GM23338 (cell line): ENCODE results near the gene ZBTB24. TPM values are rescaled to one million over a fixed set of nuclear protein-coding genes. Genes with fewer than 3 reads are reported as not detected.

ENCODE experiments used
- ATAC-seq: fragments of 200-7000 bp; cut with Tn5 transposase; 3 replicates; pipeline ENCODE4 v1.9.1; 2020
- DNase-seq: peaks from one replicate; pipeline ENCODE4 v3.0.0-alpha.2; 2015; ENCODE audit warnings: low spot score
- H2AFZ ChIP-seq: fragments of 200-600 bp; sonication (generic); 2 replicates; pipeline ENCODE4 v1.8.0; 2016; ENCODE audit warnings: antibody characterized with exemption, mild to moderate bottlenecking, moderate library complexity
- H3F3A ChIP-seq: fragments of 200-600 bp; sonication (generic); replicated peaks from 2 replicates; pipeline ENCODE4 v1.8.0; 2017; ENCODE audit warnings: antibody characterized with exemption, mixed run types, low read depth
- H3K27ac ChIP-seq: fragments of 200-600 bp; sonication (generic); 2 replicates; pipeline ENCODE4 v1.6.1; 2016; ENCODE audit warnings: low read depth
- H3K27me3 ChIP-seq: fragments of 200-600 bp; sonication (generic); 2 replicates; pipeline ENCODE4 v1.8.0; 2016; ENCODE audit warnings: mild to moderate bottlenecking, mixed run types, moderate library complexity; ENCODE audit not compliant: insufficient read depth
- H3K36me3 ChIP-seq: fragments of 200-600 bp; sonication (generic); 2 replicates; pipeline ENCODE4 v1.8.0; 2016; ENCODE audit warnings: mild to moderate bottlenecking; ENCODE audit not compliant: insufficient read depth
- H3K4me1 ChIP-seq: fragments of 200-600 bp; sonication (generic); 2 replicates; pipeline ENCODE4 v1.8.0; 2016; ENCODE audit warnings: mild to moderate bottlenecking, moderate library complexity; ENCODE audit not compliant: insufficient read depth
- H3K4me2 ChIP-seq: fragments of 200-600 bp; sonication (generic); 2 replicates; pipeline ENCODE4 v1.7.1; 2017; ENCODE audit warnings: mixed run types
- H3K4me3 ChIP-seq: fragments of 200-600 bp; sonication (generic); 2 replicates; pipeline ENCODE4 v1.6.1; 2016; ENCODE audit warnings: mixed run types
- H3K79me2 ChIP-seq: fragments of 200-600 bp; sonication (generic); replicated peaks from 2 replicates; pipeline ENCODE4 v1.8.0; 2017; ENCODE audit warnings: mild to moderate bottlenecking; ENCODE audit not compliant: insufficient read depth
- H3K9me2 ChIP-seq: fragments of 200-600 bp; sonication (generic); 2 replicates; pipeline ENCODE4 v1.8.0; 2017; ENCODE audit not compliant: insufficient read depth
- H4K20me1 ChIP-seq: fragments of 200-600 bp; sonication (generic); replicated peaks from 2 replicates; pipeline ENCODE4 v1.8.0; 2017; ENCODE audit warnings: mild to moderate bottlenecking; ENCODE audit not compliant: insufficient read depth
- H3K27ac Mint-ChIP-seq: 2 replicates; pipeline ENCODE4 v1.8.0; 2020; ENCODE audit warnings: inconsistent platforms, mild to moderate bottlenecking, moderate library complexity, mixed read lengths
- H3K27me3 Mint-ChIP-seq: 3 replicates; pipeline ENCODE4 v1.8.0; 2022; ENCODE audit warnings: low read depth, mild to moderate bottlenecking, moderate library complexity, mixed read lengths, inconsistent platforms; ENCODE audit not compliant: insufficient read depth, poor library complexity
- H3K36me3 Mint-ChIP-seq: 3 replicates; pipeline ENCODE4 v1.8.0; 2021; ENCODE audit warnings: low read depth, mild to moderate bottlenecking, inconsistent platforms, moderate library complexity, mixed read lengths
- H3K4me1 Mint-ChIP-seq: 3 replicates; pipeline ENCODE4 v1.8.0; 2020; ENCODE audit warnings: mild to moderate bottlenecking, inconsistent platforms, mixed read lengths
- H3K4me3 Mint-ChIP-seq: 3 replicates; pipeline ENCODE4 v1.8.0; 2021; ENCODE audit warnings: moderate library complexity, mild to moderate bottlenecking, inconsistent platforms, mixed read lengths
- H3K9me3 Mint-ChIP-seq: 3 replicates; pipeline ENCODE4 v1.8.0; 2020; ENCODE audit warnings: moderate library complexity, mild to moderate bottlenecking, inconsistent platforms, mixed read lengths
- CREB1 ChIP-seq: fragments of 250-450 bp; sonication (Bioruptor Pico); IDR thresholded peaks from 2 replicates; pipeline ENCODE4 v1.5.0; 2020; ENCODE audit warnings: low read depth, mild to moderate bottlenecking, moderate library complexity
- EZH2 ChIP-seq: fragments of 200-600 bp; sonication (generic); IDR thresholded peaks from one replicate; pipeline ENCODE4 v1.8.0; 2017; ENCODE audit warnings: antibody characterized with exemption, mild to moderate bottlenecking, low read depth; ENCODE audit not compliant: unreplicated experiment
- EZH2phosphoT487 ChIP-seq: fragments of 200-600 bp; sonication (generic); IDR thresholded peaks from one replicate; pipeline ENCODE4 v1.8.1; 2018; ENCODE audit warnings: antibody characterized with exemption; ENCODE audit not compliant: unreplicated experiment
- JUNB ChIP-seq: IDR thresholded peaks from one replicate; pipeline ENCODE4 v1.6.1; 2016; ENCODE audit warnings: antibody characterized with exemption; ENCODE audit not compliant: unreplicated experiment
- NANOG ChIP-seq: IDR thresholded peaks from 2 replicates; pipeline ENCODE4 v1.6.1; 2016; ENCODE audit warnings: antibody characterized with exemption, borderline replicate concordance
- POLR2AphosphoS5 ChIP-seq: IDR thresholded peaks from 2 replicates; pipeline ENCODE4 v1.6.1; 2016; ENCODE audit warnings: antibody characterized with exemption, low read depth
- STAT1 ChIP-seq: IDR thresholded peaks from one replicate; pipeline ENCODE4 v1.6.1; 2016; ENCODE audit warnings: antibody characterized with exemption; ENCODE audit not compliant: unreplicated experiment
- ZNF114 ChIP-seq: fragments of 250-450 bp; sonication (Bioruptor Pico); IDR thresholded peaks from 2 replicates; pipeline ENCODE4 v1.5.0; 2020; ENCODE audit warnings: mild to moderate bottlenecking, moderate library complexity
- ZNF331 ChIP-seq: fragments of 250-450 bp; sonication (Bioruptor Pico); IDR thresholded peaks from 2 replicates; pipeline ENCODE4 v1.5.0; 2020; ENCODE audit warnings: low read depth, mild to moderate bottlenecking, moderate library complexity
- polyA plus RNA-seq: library from polyadenylated mRNA; unstranded; fragments of >200 nt; fragmentation: Nextera tagmentation; extraction: Ambion mirVana; gene quantifications from 2 replicates; pipeline ENCODE4 v1.2.1, GENCODE V29; 2016
- total RNA-seq: library from RNA; depleted of rRNA; stranded (reverse); fragments of >200 nt; shearing (Covaris generic); gene quantifications from 2 replicates; pipeline ENCODE4 v1.2.3, GENCODE V29; 2014
- TF ChIP-seq, protein P1 (sequence below): fragments of 250-450 bp; sonication (Bioruptor Pico); IDR thresholded peaks from 2 replicates; pipeline ENCODE4 v1.5.0; 2020; ENCODE audit warnings: mild to moderate bottlenecking, moderate library complexity
- TF ChIP-seq, protein P2 (sequence below): IDR thresholded peaks from one replicate; pipeline ENCODE4 v1.6.1; 2018; ENCODE audit warnings: antibody characterized with exemption; ENCODE audit not compliant: unreplicated experiment
- TF ChIP-seq, protein P3 (sequence below): IDR thresholded peaks from 2 replicates; pipeline ENCODE4 v1.6.1; 2016; ENCODE audit warnings: antibody characterized with exemption
- TF ChIP-seq, protein P4 (sequence below), 2 experiments: fragments of 200-600 bp in 1 of 2; sonication (generic) in 1 of 2; conservative IDR thresholded peaks; 2 replicates each; pipeline versions ENCODE4 v1.5.1 to v1.6.1; 2016 to 2017; ENCODE audit warnings: antibody characterized with exemption in 2 of 2, low read depth in 2 of 2, mild to moderate bottlenecking in 2 of 2, moderate library complexity in 1 of 2

The ZBTB24 gene
- total and polyA plus RNA-seq, 2 experiments from 2014 or later = 7.9 to 22.0 TPM

DNA sequence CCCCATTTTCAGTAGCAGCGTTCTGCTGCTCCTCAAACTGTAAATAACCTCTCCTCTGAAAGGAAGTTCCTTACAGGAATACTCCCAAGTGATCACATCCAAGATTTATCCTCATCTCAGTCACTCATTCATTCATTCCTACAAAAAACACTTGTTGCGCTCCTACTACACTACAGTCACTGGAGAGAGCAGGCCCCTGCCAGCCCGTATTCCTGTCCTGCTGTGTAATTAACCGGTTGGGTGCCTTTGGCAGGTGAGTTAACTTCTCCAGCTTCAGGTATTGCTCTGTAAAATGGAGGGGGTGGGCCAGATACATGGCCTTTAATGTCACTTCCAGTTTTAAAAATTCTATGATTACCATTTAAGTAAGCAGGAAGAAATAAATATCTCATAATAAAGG, 15.0 kb upstream of the ZBTB24 start:
- Histone ChIP-seq H4K20me1 (no peaks in the 10 kb centered on the region), H3K9me2 (peaks cover 9% of the 10 kb centered on the region; the same call in 1 of the 2 replicates), H3K4me2 (no peak overlapping the region), H3K4me3 (no peak overlapping the region), H3K27ac (no peak overlapping the region), H3K36me3 (no peaks in the 10 kb centered on the region), H3K79me2 (no peaks in the 10 kb centered on the region), H3K4me1 (peaks cover 20% of the 10 kb centered on the region), H3F3A (no peaks in the 10 kb centered on the region), H3K27me3 (no peaks in the 10 kb centered on the region), H2AFZ (peak overlapping the region; percentile 39; the same call in 1 of the 2 replicates)
- TF ChIP-seq, protein P1, sequence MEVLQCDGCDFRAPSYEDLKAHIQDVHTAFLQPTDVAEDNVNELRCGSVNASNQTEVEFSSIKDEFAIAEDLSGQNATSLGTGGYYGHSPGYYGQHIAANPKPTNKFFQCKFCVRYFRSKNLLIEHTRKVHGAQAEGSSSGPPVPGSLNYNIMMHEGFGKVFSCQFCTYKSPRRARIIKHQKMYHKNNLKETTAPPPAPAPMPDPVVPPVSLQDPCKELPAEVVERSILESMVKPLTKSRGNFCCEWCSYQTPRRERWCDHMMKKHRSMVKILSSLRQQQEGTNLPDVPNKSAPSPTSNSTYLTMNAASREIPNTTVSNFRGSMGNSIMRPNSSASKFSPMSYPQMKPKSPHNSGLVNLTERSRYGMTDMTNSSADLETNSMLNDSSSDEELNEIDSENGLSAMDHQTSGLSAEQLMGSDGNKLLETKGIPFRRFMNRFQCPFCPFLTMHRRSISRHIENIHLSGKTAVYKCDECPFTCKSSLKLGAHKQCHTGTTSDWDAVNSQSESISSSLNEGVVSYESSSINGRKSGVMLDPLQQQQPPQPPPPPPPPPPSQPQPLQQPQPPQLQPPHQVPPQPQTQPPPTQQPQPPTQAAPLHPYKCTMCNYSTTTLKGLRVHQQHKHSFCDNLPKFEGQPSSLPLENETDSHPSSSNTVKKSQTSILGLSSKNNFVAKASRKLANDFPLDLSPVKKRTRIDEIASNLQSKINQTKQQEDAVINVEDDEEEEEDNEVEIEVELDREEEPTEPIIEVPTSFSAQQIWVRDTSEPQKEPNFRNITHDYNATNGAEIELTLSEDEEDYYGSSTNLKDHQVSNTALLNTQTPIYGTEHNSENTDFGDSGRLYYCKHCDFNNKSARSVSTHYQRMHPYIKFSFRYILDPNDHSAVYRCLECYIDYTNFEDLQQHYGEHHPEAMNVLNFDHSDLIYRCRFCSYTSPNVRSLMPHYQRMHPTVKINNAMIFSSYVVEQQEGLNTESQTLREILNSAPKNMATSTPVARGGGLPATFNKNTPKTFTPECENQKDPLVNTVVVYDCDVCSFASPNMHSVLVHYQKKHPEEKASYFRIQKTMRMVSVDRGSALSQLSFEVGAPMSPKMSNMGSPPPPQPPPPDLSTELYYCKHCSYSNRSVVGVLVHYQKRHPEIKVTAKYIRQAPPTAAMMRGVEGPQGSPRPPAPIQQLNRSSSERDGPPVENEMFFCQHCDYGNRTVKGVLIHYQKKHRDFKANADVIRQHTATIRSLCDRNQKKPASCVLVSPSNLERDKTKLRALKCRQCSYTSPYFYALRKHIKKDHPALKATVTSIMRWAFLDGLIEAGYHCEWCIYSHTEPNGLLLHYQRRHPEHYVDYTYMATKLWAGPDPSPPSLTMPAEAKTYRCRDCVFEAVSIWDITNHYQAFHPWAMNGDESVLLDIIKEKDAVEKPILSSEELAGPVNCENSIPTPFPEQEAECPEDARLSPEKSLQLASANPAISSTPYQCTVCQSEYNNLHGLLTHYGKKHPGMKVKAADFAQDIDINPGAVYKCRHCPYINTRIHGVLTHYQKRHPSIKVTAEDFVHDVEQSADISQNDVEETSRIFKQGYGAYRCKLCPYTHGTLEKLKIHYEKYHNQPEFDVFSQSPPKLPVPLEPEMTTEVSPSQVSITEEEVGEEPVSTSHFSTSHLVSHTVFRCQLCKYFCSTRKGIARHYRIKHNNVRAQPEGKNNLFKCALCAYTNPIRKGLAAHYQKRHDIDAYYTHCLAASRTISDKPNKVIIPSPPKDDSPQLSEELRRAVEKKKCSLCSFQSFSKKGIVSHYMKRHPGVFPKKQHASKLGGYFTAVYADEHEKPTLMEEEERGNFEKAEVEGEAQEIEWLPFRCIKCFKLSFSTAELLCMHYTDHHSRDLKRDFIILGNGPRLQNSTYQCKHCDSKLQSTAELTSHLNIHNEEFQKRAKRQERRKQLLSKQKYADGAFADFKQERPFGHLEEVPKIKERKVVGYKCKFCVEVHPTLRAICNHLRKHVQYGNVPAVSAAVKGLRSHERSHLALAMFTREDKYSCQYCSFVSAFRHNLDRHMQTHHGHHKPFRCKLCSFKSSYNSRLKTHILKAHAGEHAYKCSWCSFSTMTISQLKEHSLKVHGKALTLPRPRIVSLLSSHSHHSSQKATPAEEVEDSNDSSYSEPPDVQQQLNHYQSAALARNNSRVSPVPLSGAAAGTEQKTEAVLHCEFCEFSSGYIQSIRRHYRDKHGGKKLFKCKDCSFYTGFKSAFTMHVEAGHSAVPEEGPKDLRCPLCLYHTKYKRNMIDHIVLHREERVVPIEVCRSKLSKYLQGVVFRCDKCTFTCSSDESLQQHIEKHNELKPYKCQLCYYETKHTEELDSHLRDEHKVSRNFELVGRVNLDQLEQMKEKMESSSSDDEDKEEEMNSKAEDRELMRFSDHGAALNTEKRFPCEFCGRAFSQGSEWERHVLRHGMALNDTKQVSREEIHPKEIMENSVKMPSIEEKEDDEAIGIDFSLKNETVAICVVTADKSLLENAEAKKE (CRISPR knock-in tag) = no peak
- TF ChIP-seq NANOG (no peak), CREB1 (CRISPR knock-in tag) (no peak), ZNF114 (CRISPR knock-in tag) (no peak), JUNB (no peak), POLR2AphosphoS5 (no peak), EZH2phosphoT487 (no peak), EZH2 (no peak), ZNF331 (no peak), STAT1 (no peak)
- TF ChIP-seq, protein P2, sequence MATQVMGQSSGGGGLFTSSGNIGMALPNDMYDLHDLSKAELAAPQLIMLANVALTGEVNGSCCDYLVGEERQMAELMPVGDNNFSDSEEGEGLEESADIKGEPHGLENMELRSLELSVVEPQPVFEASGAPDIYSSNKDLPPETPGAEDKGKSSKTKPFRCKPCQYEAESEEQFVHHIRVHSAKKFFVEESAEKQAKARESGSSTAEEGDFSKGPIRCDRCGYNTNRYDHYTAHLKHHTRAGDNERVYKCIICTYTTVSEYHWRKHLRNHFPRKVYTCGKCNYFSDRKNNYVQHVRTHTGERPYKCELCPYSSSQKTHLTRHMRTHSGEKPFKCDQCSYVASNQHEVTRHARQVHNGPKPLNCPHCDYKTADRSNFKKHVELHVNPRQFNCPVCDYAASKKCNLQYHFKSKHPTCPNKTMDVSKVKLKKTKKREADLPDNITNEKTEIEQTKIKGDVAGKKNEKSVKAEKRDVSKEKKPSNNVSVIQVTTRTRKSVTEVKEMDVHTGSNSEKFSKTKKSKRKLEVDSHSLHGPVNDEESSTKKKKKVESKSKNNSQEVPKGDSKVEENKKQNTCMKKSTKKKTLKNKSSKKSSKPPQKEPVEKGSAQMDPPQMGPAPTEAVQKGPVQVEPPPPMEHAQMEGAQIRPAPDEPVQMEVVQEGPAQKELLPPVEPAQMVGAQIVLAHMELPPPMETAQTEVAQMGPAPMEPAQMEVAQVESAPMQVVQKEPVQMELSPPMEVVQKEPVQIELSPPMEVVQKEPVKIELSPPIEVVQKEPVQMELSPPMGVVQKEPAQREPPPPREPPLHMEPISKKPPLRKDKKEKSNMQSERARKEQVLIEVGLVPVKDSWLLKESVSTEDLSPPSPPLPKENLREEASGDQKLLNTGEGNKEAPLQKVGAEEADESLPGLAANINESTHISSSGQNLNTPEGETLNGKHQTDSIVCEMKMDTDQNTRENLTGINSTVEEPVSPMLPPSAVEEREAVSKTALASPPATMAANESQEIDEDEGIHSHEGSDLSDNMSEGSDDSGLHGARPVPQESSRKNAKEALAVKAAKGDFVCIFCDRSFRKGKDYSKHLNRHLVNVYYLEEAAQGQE = no peak
- TF ChIP-seq, protein P3, sequence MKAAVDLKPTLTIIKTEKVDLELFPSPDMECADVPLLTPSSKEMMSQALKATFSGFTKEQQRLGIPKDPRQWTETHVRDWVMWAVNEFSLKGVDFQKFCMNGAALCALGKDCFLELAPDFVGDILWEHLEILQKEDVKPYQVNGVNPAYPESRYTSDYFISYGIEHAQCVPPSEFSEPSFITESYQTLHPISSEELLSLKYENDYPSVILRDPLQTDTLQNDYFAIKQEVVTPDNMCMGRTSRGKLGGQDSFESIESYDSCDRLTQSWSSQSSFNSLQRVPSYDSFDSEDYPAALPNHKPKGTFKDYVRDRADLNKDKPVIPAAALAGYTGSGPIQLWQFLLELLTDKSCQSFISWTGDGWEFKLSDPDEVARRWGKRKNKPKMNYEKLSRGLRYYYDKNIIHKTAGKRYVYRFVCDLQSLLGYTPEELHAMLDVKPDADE = no peak
- TF ChIP-seq, protein P4, sequence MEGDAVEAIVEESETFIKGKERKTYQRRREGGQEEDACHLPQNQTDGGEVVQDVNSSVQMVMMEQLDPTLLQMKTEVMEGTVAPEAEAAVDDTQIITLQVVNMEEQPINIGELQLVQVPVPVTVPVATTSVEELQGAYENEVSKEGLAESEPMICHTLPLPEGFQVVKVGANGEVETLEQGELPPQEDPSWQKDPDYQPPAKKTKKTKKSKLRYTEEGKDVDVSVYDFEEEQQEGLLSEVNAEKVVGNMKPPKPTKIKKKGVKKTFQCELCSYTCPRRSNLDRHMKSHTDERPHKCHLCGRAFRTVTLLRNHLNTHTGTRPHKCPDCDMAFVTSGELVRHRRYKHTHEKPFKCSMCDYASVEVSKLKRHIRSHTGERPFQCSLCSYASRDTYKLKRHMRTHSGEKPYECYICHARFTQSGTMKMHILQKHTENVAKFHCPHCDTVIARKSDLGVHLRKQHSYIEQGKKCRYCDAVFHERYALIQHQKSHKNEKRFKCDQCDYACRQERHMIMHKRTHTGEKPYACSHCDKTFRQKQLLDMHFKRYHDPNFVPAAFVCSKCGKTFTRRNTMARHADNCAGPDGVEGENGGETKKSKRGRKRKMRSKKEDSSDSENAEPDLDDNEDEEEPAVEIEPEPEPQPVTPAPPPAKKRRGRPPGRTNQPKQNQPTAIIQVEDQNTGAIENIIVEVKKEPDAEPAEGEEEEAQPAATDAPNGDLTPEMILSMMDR (conservative IDR thresholded peaks at IDR 0.05; ENCODE audit: low read depth in 2 of 2) = no peak
- Mint-ChIP-seq H3K27ac (no peak overlapping the region), H3K27me3 (peaks cover 5% of the 10 kb centered on the region), H3K4me3 (no peak overlapping the region), H3K9me3 (no peaks in the 10 kb centered on the region), H3K36me3 (no peaks in the 10 kb centered on the region), H3K4me1 (peaks cover 46% of the 10 kb centered on the region)
- DNase-seq (no peak), ATAC-seq (peak; percentile 68)
